Hepatocyte (in vitro differentiated cells): ENCODE measurements around the gene WDR48.

Source experiments
- CTCF ChIP-seq: fragments of 200-600 bp; sonication (generic); IDR thresholded peaks from 2 replicates; pipeline ENCODE4 v1.5.1; 2016; ENCODE audit warnings: antibody characterized with exemption, mild to moderate bottlenecking; ENCODE audit not compliant: poor library complexity
- EZH2phosphoT487 ChIP-seq: fragments of 200-600 bp; sonication (generic); IDR thresholded peaks from one replicate; pipeline ENCODE4 v1.6.1; 2018; ENCODE audit warnings: antibody characterized with exemption, mild to moderate bottlenecking, low read depth, moderate library complexity; ENCODE audit not compliant: unreplicated experiment, severe bottlenecking

GRCh38 chr3:39118931-39119660 lies 67.3 kb downstream of the WDR48 start:
- TF ChIP-seq CTCF, result no peak
- TF ChIP-seq EZH2phosphoT487, result no peak
